HG02798 (cell line): ENCODE data around the gene DNMBP.
"Not testable (repeated sequence)": the region's sequence is repeated elsewhere in the genome, so short reads cannot be mapped to it uniquely, and the experiment has no call there.

Source experiments
- ATAC-seq: cut with Tn5 transposase; IDR thresholded peaks from one replicate; pipeline ENCODE4 v1.9.1; 2021; ENCODE audit warnings: mild to moderate bottlenecking; ENCODE audit not compliant: unreplicated experiment, poor library complexity

DNMBP gene

GRCh38 chr10:99872367-99873162, 137.2 kb downstream of the DNMBP start:
- ATAC-seq, result no peak

GRCh38 chr10:99870123-99870730, 139.5 kb downstream of the DNMBP start:
- no peak for ATAC-seq

- no peak for ATAC-seq
These were observed 140.1 kb downstream of the DNMBP start for GRCh38 chr10:99869581-99870122.

- ATAC-seq, result not testable (repeated sequence)
These were observed 142.5 kb downstream of the DNMBP start for GRCh38 chr10:99867250-99867649.

GRCh38 chr10:99863535-99864240, 146.1 kb downstream of the DNMBP start:
- not testable (repeated sequence) for ATAC-seq

- ATAC-seq, result no peak
These were observed 149.3 kb downstream of the DNMBP start for GRCh38 chr10:99860466-99860865.

- ATAC-seq, result no peak
These were observed 150.2 kb downstream of the DNMBP start for GRCh38 chr10:99859585-99859984.

- ATAC-seq, result no peak
These were observed 150.9 kb downstream of the DNMBP start for GRCh38 chr10:99858849-99859248.

GRCh38 chr10:99855479-99856071, 154.2 kb downstream of the DNMBP start:
- no peak for ATAC-seq

GRCh38 chr10:99854860-99855259, 154.9 kb downstream of the DNMBP start:
- ATAC-seq, result no peak

GRCh38 chr10:99853655-99854054, 156.1 kb downstream of the DNMBP start:
- ATAC-seq, result no peak

GRCh38 chr10:99852481-99853213, 157.1 kb downstream of the DNMBP start:
- no peak for ATAC-seq

- no peak for ATAC-seq
These were observed 157.9 kb downstream of the DNMBP start for GRCh38 chr10:99851825-99852224.

GRCh38 chr10:99850767-99851340, 158.9 kb downstream of the DNMBP start:
- no peak for ATAC-seq

GRCh38 chr10:99850021-99850766, 159.6 kb downstream of the DNMBP start:
- ATAC-seq, result no peak

GRCh38 chr10:99849536-99849935, 160.2 kb downstream of the DNMBP start:
- no peak for ATAC-seq

GRCh38 chr10:99849057-99849456, 160.7 kb downstream of the DNMBP start:
- no peak for ATAC-seq

- peak; percentile 76 for ATAC-seq
These were observed 163.8 kb downstream of the DNMBP start for GRCh38 chr10:99845837-99846382.
